K562 (cell line): ENCODE data around the gene FRK. TPM values are rescaled to one million over a fixed set of nuclear protein-coding genes. Genes with fewer than 3 reads are reported as not detected.

Source experiments
- ATAC-seq: fragments of 200-7000 bp; cut with Tn5 transposase; 3 replicates; pipeline ENCODE4 v1.9.1; 2020; ENCODE audit warnings: moderate library complexity
- BruUV-seq: library from RNA; stranded (reverse); fragments of 400-500 nt; replicated peaks from 2 replicates; lab custom pipeline; 2021; lab: Mats Ljungman, UMichigan
- CTCF ChIA-PET: fragments of 300-600 bp; formaldehyde crosslinking; extraction: SDS; loops from one replicate; lab custom pipeline; 2021; ENCODE audit warnings: low intra/inter-chr PET ratio; lab: Yijun Ruan, JAX
- POLR2A ChIA-PET: fragments of 300-600, 350-650 bp; sonication (Branson Sonifier 250); formaldehyde crosslinking; extraction: SDS; loops from one replicate; lab custom pipeline; 2021; ENCODE audit warnings: antibody characterized with exemption, inconsistent platforms; lab: Yijun Ruan, JAX
- DNase-seq, 4 experiments: peaks; one replicate each; pipeline versions ENCODE4 v3.0.0 to v3.0.0-alpha.2; 2011 to 2018; ENCODE audit warnings: low spot score in 3 of 4, mixed read lengths in 3 of 4; ENCODE audit errors: extremely low read depth in 1 of 4
- FAIRE-seq: peaks from 2 replicates; lab custom pipeline; 2011; peaks lifted over from hg19 to GRCh38; lab: Jason Lieb, UNC
- H2AFZ ChIP-seq: 2 replicates; pipeline ENCODE4 v1.6.0; 2011; ENCODE audit warnings: low read depth, low read length, control low read depth, inconsistent platforms
- H3K27ac ChIP-seq: fragments of 200-600 bp; 3 replicates; pipeline ENCODE4 v1.8.0; 2011; ENCODE audit warnings: low read depth, mild to moderate bottlenecking, control low read depth, inconsistent platforms, low read length, moderate library complexity, mixed read lengths; ENCODE audit errors: extremely low read depth
- H3K27me3 ChIP-seq, 2 experiments: fragments of 300-600 bp in 1 of 2; 2 replicates in 1 of 2; 3 replicates in 1 of 2; pipeline versions ENCODE4 v1.6.0 to v1.8.0; 2011; ENCODE audit warnings: inconsistent platforms in 2 of 2, low read length in 2 of 2, mild to moderate bottlenecking in 1 of 2, mixed read lengths in 1 of 2, moderate library complexity in 1 of 2; ENCODE audit not compliant: control insufficient read depth in 2 of 2, insufficient read depth in 2 of 2
- H3K36me3 ChIP-seq: fragments of 300-600 bp; 3 replicates; pipeline ENCODE4 v1.8.0; 2011; ENCODE audit warnings: mild to moderate bottlenecking, low read length, inconsistent platforms; ENCODE audit not compliant: control insufficient read depth, insufficient read depth
- H3K4me1 ChIP-seq, 2 experiments: fragments of 200-600 bp in 1 of 2; replicated peaks in 1 of 2; 2 replicates in 1 of 2; 3 replicates in 1 of 2; pipeline versions ENCODE4 v1.5.1 to v1.8.0; 2011; ENCODE audit warnings: inconsistent platforms in 2 of 2, low read length in 2 of 2, mild to moderate bottlenecking in 1 of 2, mixed read lengths in 1 of 2, moderate library complexity in 1 of 2; ENCODE audit not compliant: control insufficient read depth in 2 of 2, insufficient read depth in 2 of 2
- H3K4me2 ChIP-seq: 2 replicates; pipeline ENCODE4 v1.6.1; 2011; ENCODE audit warnings: low read length, control low read depth, inconsistent platforms, mixed read lengths; ENCODE audit not compliant: insufficient read depth
- H3K4me3 ChIP-seq: fragments of 200-600 bp; sonication (generic), shearing (Covaris generic); 2 replicates; pipeline ENCODE4 v1.5.1; 2016; ENCODE audit warnings: control low read depth, inconsistent platforms
- H3K79me2 ChIP-seq: fragments of 200-600 bp; 3 replicates; pipeline ENCODE4 v1.8.0; 2011; ENCODE audit warnings: low read length, inconsistent platforms; ENCODE audit not compliant: control insufficient read depth, insufficient read depth
- H3K9ac ChIP-seq, 2 experiments: 2 replicates each; pipeline versions ENCODE4 v1.6.0 to v1.6.1; 2011; ENCODE audit warnings: low read depth in 2 of 2, low read length in 2 of 2, control low read depth in 1 of 2, inconsistent platforms in 1 of 2, mild to moderate bottlenecking in 1 of 2, mixed read lengths in 1 of 2; ENCODE audit not compliant: insufficient read depth in 1 of 2
- H3K9me1 ChIP-seq: one replicate; pipeline ENCODE4 v1.6.0; 2011; ENCODE audit warnings: inconsistent platforms, mild to moderate bottlenecking, low read length, moderate library complexity; ENCODE audit not compliant: control insufficient read depth, insufficient read depth
- H3K9me3 ChIP-seq: replicated peaks from 2 replicates; pipeline ENCODE4 v1.5.1; 2011; ENCODE audit warnings: low read depth, low read length, inconsistent platforms; ENCODE audit not compliant: control insufficient read depth, insufficient read depth
- H4K20me1 ChIP-seq: replicated peaks from 2 replicates; pipeline ENCODE4 v1.6.1; 2011; ENCODE audit warnings: low read length, inconsistent platforms, mixed read lengths; ENCODE audit not compliant: control insufficient read depth, insufficient read depth
- CHD4 ChIP-seq: fragments of 200-600 bp; sonication (generic); IDR thresholded peaks from 3 replicates; pipeline ENCODE4 v1.6.1; 2012; ENCODE audit warnings: low read depth, mild to moderate bottlenecking, mixed read lengths, low read length, inconsistent platforms; ENCODE audit not compliant: insufficient read depth, insufficient replicate concordance, poor library complexity, severe bottlenecking
- WGBS: fragments of 100-300 bp; shearing (Covaris generic); methylation state at CpG from one replicate; pipeline ENCODE4 v1.1.6; 2016; ENCODE audit warnings: low coverage, mixed read lengths; ENCODE audit not compliant: insufficient coverage; ENCODE audit errors: missing lambda C conversion rate; 5-methylcytosine and 5-hydroxymethylcytosine counted together
- in situ Hi-C: fragments of 300-500 bp; cut with MboI; formaldehyde crosslinking; loops from 4 replicates; pipeline ENCODE4 v1.15.0; 2018; ENCODE audit warnings: inconsistent platforms, mixed read lengths
- intact Hi-C: fragments of 100-400 bp; cut with micrococcal nuclease; formaldehyde crosslinking; loops from 2 replicates; pipeline ENCODE4 v1.14.2; 2022
- polyA plus RNA-seq, 8 experiments: library from polyadenylated mRNA; depleted of rRNA in 4 of 8; stranded (reverse) in 5 of 8; unstranded in 3 of 8; fragments of >200 nt; fragmentation: Nextera tagmentation in 2 of 8; fragmentation: Illumina TruSeq in 1 of 8; extraction: Ambion mirVana in 2 of 8; extraction: Trizol in 1 of 8; gene quantifications; 2 replicates each; pipeline versions ENCODE4 v1.2.1 to v1.2.3, GENCODE V29; 2011 to 2014; ENCODE audit warnings: inconsistent platforms in 1 of 8, missing spikeins in 1 of 8
- total RNA-seq, 7 experiments: library from RNA; depleted of rRNA in 6 of 7; stranded (reverse); fragments of >200 nt in 6 of 7; fragmentation: Illumina TruSeq in 2 of 7; extraction: Trizol in 2 of 7; gene quantifications; 2 replicates each; pipeline versions ENCODE4 v1.2.1 to v1.2.3, GENCODE V29; 2011 to 2021; ENCODE audit warnings: low replicate concordance in 1 of 7
- TF ChIP-seq, protein P1 (sequence below): IDR thresholded peaks from 2 replicates; pipeline ENCODE4 v1.6.1; 2011; ENCODE audit warnings: borderline replicate concordance, low read depth, mild to moderate bottlenecking, moderate library complexity, low read length; ENCODE audit not compliant: insufficient read depth, poor library complexity, severe bottlenecking

Gene FRK
- total and polyA plus RNA-seq, 9 of the 15 experiments (the other 6 are each of a cell fraction or from before 2014, with no cell fraction given): 0.01 to 0.29 (median 0.09) TPM

DNA sequence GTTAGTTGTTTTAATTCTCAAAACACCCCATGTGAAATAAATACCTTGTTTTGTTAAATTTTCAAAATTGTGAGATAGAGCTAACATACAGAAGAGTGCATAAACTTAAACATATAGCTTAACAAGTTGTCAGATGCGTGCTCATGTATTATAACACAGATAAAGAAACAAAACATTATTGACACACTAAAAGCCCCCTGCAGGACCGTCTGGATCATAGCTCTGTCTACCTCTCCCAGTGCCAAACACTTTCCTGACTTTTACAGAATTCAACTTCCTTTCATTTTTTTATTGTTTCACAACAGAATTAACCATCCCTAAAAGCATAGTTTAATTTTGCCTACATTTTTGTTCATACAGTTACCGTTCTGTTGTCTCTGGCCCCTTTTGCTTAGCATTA is 17.8 kb upstream of the FRK start:
- in situ Hi-C loops: no loop called here
- no TSS peak for BruUV-seq
- no peak overlapping the region for H3K4me2 ChIP-seq
- no peaks in the 10 kb centered on the region for H3K4me1 ChIP-seq
- H4K20me1 ChIP-seq: no peaks in the 10 kb centered on the region
- TF ChIP-seq CHD4: no peak
- TF ChIP-seq, protein P1, sequence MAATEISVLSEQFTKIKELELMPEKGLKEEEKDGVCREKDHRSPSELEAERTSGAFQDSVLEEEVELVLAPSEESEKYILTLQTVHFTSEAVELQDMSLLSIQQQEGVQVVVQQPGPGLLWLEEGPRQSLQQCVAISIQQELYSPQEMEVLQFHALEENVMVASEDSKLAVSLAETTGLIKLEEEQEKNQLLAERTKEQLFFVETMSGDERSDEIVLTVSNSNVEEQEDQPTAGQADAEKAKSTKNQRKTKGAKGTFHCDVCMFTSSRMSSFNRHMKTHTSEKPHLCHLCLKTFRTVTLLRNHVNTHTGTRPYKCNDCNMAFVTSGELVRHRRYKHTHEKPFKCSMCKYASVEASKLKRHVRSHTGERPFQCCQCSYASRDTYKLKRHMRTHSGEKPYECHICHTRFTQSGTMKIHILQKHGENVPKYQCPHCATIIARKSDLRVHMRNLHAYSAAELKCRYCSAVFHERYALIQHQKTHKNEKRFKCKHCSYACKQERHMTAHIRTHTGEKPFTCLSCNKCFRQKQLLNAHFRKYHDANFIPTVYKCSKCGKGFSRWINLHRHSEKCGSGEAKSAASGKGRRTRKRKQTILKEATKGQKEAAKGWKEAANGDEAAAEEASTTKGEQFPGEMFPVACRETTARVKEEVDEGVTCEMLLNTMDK: peak; percentile 43
- TF ChIP-seq, all 486 proteins: peak for 1
- H2AFZ ChIP-seq: no peak overlapping the region
- no peaks in the 10 kb centered on the region for H3K79me2 ChIP-seq
- no peaks in the 10 kb centered on the region for H3K27me3 ChIP-seq
- intact Hi-C loops: no loop called here
- H3K9ac ChIP-seq: no peak overlapping the region
- H3K36me3 ChIP-seq: no peaks in the 10 kb centered on the region
- 3% methylated on average over 3 of the region's 3 CpGs for WGBS
- H3K4me3 ChIP-seq: no peak overlapping the region
- H3K9me3 ChIP-seq: no peaks in the 10 kb centered on the region
- ChIA-PET CTCF (no interaction called here), POLR2A (no interaction called here)
- peak; percentile 66; the same call in 2 of the 3 replicates for ATAC-seq
- DNase-seq: no peak
- FAIRE-seq: no peak
- no peaks in the 10 kb centered on the region for H3K9me1 ChIP-seq
- no peak overlapping the region for H3K27ac ChIP-seq
